HepG2 (cell line): Measurements from ENCODE around the gene PANK1. TPM values are rescaled to one million over a fixed set of nuclear protein-coding genes. Genes with fewer than 3 reads are reported as not detected.

Experiments
- ATAC-seq: fragments of 200-7000 bp; cut with Tn5 transposase; 3 replicates; pipeline ENCODE4 v1.9.1; 2020; ENCODE audit warnings: mild to moderate bottlenecking, moderate library complexity
- BruUV-seq: library from RNA; stranded (reverse); fragments of 400-500 nt; replicated peaks from 2 replicates; lab custom pipeline; 2021; lab: Mats Ljungman, UMichigan
- CTCF ChIA-PET: fragments of 300-600 bp; formaldehyde crosslinking; extraction: SDS; loops from one replicate; lab custom pipeline; 2021; ENCODE audit warnings: low total read pairs, inconsistent platforms, low intra/inter-chr PET ratio; lab: Yijun Ruan, JAX
- POLR2A ChIA-PET: fragments of 350-600 bp; sonication (Branson Sonifier 250); formaldehyde crosslinking; loops from one replicate; lab custom pipeline; 2020; ENCODE audit warnings: antibody characterized with exemption, inconsistent platforms; lab: Yijun Ruan, JAX
- DNase-seq: peaks from one replicate; pipeline ENCODE4 v3.0.0-alpha.2; 2015; ENCODE audit warnings: low spot score
- FAIRE-seq: peaks from 3 replicates; lab custom pipeline; 2011; peaks lifted over from hg19 to GRCh38; lab: Jason Lieb, UNC
- H2AFZ ChIP-seq: one replicate; pipeline ENCODE4 v1.6.1; 2011; ENCODE audit warnings: low read length, inconsistent platforms
- H3K27ac ChIP-seq: fragments of 300-600 bp; 3 replicates; pipeline ENCODE4 v1.8.0; 2011; ENCODE audit warnings: mixed run types, mild to moderate bottlenecking, mixed read lengths, low read length, inconsistent platforms; ENCODE audit not compliant: insufficient read depth; ENCODE audit errors: extremely low read length
- H3K27me3 ChIP-seq, 2 experiments: fragments of 200-600 bp in 1 of 2; 2 replicates in 1 of 2; 3 replicates in 1 of 2; pipeline versions ENCODE4 v1.6.0 to v1.8.0; 2011; ENCODE audit warnings: low read length in 2 of 2, mild to moderate bottlenecking in 2 of 2, moderate library complexity in 2 of 2, inconsistent platforms in 1 of 2; ENCODE audit not compliant: insufficient read depth in 2 of 2, control insufficient read depth in 1 of 2
- H3K36me3 ChIP-seq, 2 experiments: fragments of 200-600 bp in 1 of 2; replicated peaks in 1 of 2; 2 replicates in 1 of 2; 3 replicates in 1 of 2; pipeline versions ENCODE4 v1.5.1 to v1.8.0; 2011; ENCODE audit warnings: low read length in 2 of 2, inconsistent platforms in 1 of 2; ENCODE audit not compliant: insufficient read depth in 2 of 2, control insufficient read depth in 1 of 2
- H3K4me1 ChIP-seq: 2 replicates; pipeline ENCODE4 v1.5.1; 2012; ENCODE audit warnings: low read length, inconsistent platforms; ENCODE audit not compliant: insufficient read depth
- H3K4me2 ChIP-seq: 2 replicates; pipeline ENCODE4 v1.6.0; 2011; ENCODE audit warnings: low read depth, low read length, inconsistent platforms
- H3K4me3 ChIP-seq, 3 experiments: fragments of 200-600 bp in 1 of 3; sonication (generic), shearing (Covaris generic) in 1 of 3; replicated peaks in 1 of 3; 2 replicates each; pipeline ENCODE4 v1.5.1; 2011 to 2016; ENCODE audit warnings: low read length in 3 of 3, inconsistent platforms in 2 of 3, low read depth in 2 of 3, mild to moderate bottlenecking in 2 of 3, control low read depth in 1 of 3, mixed read lengths in 1 of 3; ENCODE audit not compliant: insufficient read depth in 1 of 3
- H3K79me2 ChIP-seq: one replicate; pipeline ENCODE4 v1.6.1; 2011; ENCODE audit warnings: low read length, inconsistent platforms; ENCODE audit not compliant: insufficient read depth
- H3K9ac ChIP-seq: 2 replicates; pipeline ENCODE4 v1.6.0; 2011; ENCODE audit warnings: mild to moderate bottlenecking, low read depth, low read length, inconsistent platforms; ENCODE audit not compliant: insufficient read depth
- H3K9me3 ChIP-seq: 2 replicates; pipeline ENCODE4 v1.5.1; 2012; ENCODE audit warnings: mild to moderate bottlenecking, low read length
- H4K20me1 ChIP-seq: 2 replicates; pipeline ENCODE4 v1.6.0; 2011; ENCODE audit warnings: inconsistent platforms, mild to moderate bottlenecking, low read length, moderate library complexity; ENCODE audit not compliant: insufficient read depth
- GTF2F1 ChIP-seq: fragments of 150-350 bp; IDR thresholded peaks from 2 replicates; pipeline ENCODE4 v1.6.1; 2014; ENCODE audit warnings: low read length
- KAT7 ChIP-seq: IDR thresholded peaks from 2 replicates; pipeline ENCODE4 v1.6.1; 2018; ENCODE audit warnings: borderline replicate concordance, missing compliant biosample characterization
- MAFG ChIP-seq: sonication (generic); formaldehyde crosslinking; IDR thresholded peaks from 2 replicates; pipeline ENCODE4 v1.5.1; 2020; ENCODE audit warnings: mild to moderate bottlenecking, missing genetic modification reagents
- NCOA1 ChIP-seq: sonication (generic); formaldehyde crosslinking; IDR thresholded peaks from 2 replicates; pipeline ENCODE4 v1.9.0; 2021; ENCODE audit warnings: missing genetic modification reagents
- PHF5A ChIP-seq: IDR thresholded peaks from one replicate; pipeline ENCODE4 v1.6.1; 2018; ENCODE audit warnings: low read depth, missing genetic modification reagents; ENCODE audit not compliant: unreplicated experiment
- POGZ ChIP-seq: sonication (generic); formaldehyde crosslinking; IDR thresholded peaks from 2 replicates; pipeline ENCODE4 v1.4.0; 2020; ENCODE audit warnings: mild to moderate bottlenecking, missing genetic modification reagents
- POLR2A ChIP-seq, 2 experiments: IDR thresholded peaks; 2 replicates each; pipeline ENCODE4 v1.6.1; 2011; ENCODE audit warnings: low read depth in 2 of 2, low read length in 2 of 2, mild to moderate bottlenecking in 1 of 2, moderate library complexity in 1 of 2; ENCODE audit not compliant: insufficient read depth in 1 of 2
- RAD51 ChIP-seq: fragments of 450-650 bp; IDR thresholded peaks from 2 replicates; pipeline ENCODE4 v1.6.1; 2016; ENCODE audit warnings: borderline replicate concordance
- SP4 ChIP-seq: sonication (generic); formaldehyde crosslinking; IDR thresholded peaks from 2 replicates; pipeline ENCODE4 v1.8.1; 2023; ENCODE audit warnings: mild to moderate bottlenecking, missing genetic modification reagents
- SP5 ChIP-seq: IDR thresholded peaks from 2 replicates; pipeline ENCODE4 v1.6.1; 2016; ENCODE audit warnings: low read depth, borderline replicate concordance
- YY1 ChIP-seq: IDR thresholded peaks from 2 replicates; pipeline ENCODE4 v1.6.1; 2011; ENCODE audit warnings: low read length, low read depth, moderate library complexity, mild to moderate bottlenecking; ENCODE audit not compliant: insufficient read depth, insufficient replicate concordance
- ZNF337 ChIP-seq: sonication (generic); formaldehyde crosslinking; IDR thresholded peaks from 2 replicates; pipeline ENCODE4 v1.5.1; 2020; ENCODE audit warnings: missing genetic modification reagents, low read depth, mild to moderate bottlenecking, borderline replicate concordance
- WGBS: methylation state at CpG from one replicate; pipeline ENCODE4 v1.1.6; 2017; ENCODE audit warnings: low lambda C conversion rate; 5-methylcytosine and 5-hydroxymethylcytosine counted together
- in situ Hi-C: cut with HindIII; loops from 2 replicates; pipeline ENCODE4 v1.10.0; 2017; ENCODE audit warnings: low pct_unique_long_range_greater_than_20kb; ENCODE audit not compliant: extremely low pct_ligation_motif_present
- intact Hi-C: fragments of 100-400 bp; cut with micrococcal nuclease; formaldehyde crosslinking; loops from one replicate; pipeline ENCODE4 v1.10.0; 2022; ENCODE audit not compliant: unreplicated experiment
- polyA plus RNA-seq, 8 experiments: library from polyadenylated mRNA; depleted of rRNA in 3 of 8; stranded (reverse) in 7 of 8; unstranded in 1 of 8; fragments of >200 nt; fragmentation: Illumina TruSeq in 4 of 8; extraction: Trizol in 4 of 8; gene quantifications; 2 replicates each; pipeline versions ENCODE4 v1.2.1 to v1.2.3, GENCODE V29; 2011 to 2016; ENCODE audit warnings: low read depth in 4 of 8, missing spikeins in 1 of 8, mixed read lengths in 1 of 8; ENCODE audit not compliant: insufficient read depth in 1 of 8
- total RNA-seq, 5 experiments: library from RNA; depleted of rRNA; stranded (reverse); fragments of >200 nt; fragmentation: Illumina TruSeq; extraction: Trizol; gene quantifications; 2 replicates each; pipeline ENCODE4 v1.2.3, GENCODE V29; 2016; ENCODE audit warnings: low read depth in 1 of 5
- TF ChIP-seq, protein P1 (sequence below): sonication (generic); formaldehyde crosslinking; IDR thresholded peaks from 2 replicates; pipeline ENCODE4 v1.8.0; 2022; ENCODE audit warnings: mild to moderate bottlenecking, missing genetic modification reagents, borderline replicate concordance
- TF ChIP-seq, protein P2 (sequence below): sonication (generic); formaldehyde crosslinking; IDR thresholded peaks from 2 replicates; pipeline ENCODE4 v1.4.0; 2020; ENCODE audit warnings: missing genetic modification reagents
- TF ChIP-seq, protein P3 (sequence below): sonication (generic); formaldehyde crosslinking; IDR thresholded peaks from 2 replicates; pipeline ENCODE4 v1.5.0; 2020; ENCODE audit warnings: mild to moderate bottlenecking, missing genetic modification reagents
- TF ChIP-seq, protein P4 (sequence below): sonication (generic); formaldehyde crosslinking; IDR thresholded peaks from 2 replicates; pipeline ENCODE4 v1.8.0; 2022; ENCODE audit warnings: mild to moderate bottlenecking, missing genetic modification reagents, moderate library complexity
- TF ChIP-seq, protein P5 (sequence below): IDR thresholded peaks from 2 replicates; pipeline ENCODE4 v1.6.1; 2016; ENCODE audit warnings: control low read depth

Gene PANK1
- total and polyA plus RNA-seq, 2 of the 13 experiments (the other 11 are each of a cell fraction or from before 2014, with no cell fraction given) = 18.2 to 33.3 TPM

DNA sequence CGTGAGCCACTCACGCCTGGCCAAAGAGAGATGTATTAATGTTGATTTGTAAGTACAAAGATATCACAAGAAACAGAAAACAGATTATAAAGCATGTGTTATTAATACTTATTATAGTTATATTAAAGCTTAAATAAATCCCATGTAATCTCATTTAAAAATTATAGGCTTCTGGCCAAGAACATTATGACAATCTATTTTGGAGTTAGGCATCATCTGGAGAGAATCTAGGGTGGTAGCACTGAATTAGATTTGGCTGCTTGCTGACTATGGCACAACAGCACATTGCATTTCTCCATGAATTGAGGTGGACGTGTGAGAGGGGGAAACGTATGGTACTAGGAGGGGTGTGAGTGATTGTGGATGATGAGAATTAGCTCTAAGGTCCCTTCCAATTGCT is 92.8 kb downstream of the PANK1 start:
- ChIA-PET CTCF (no interaction called here), POLR2A (no interaction called here)
- intact Hi-C loops (loop anchor here (10.0 kb wide), 1 partner anchor 527 kb away; no protein-coding TSS in a partner anchor), in situ Hi-C loops (no loop called here)
- Histone ChIP-seq H3K9ac (no peak overlapping the region), H3K9me3 (no peaks in the 10 kb centered on the region), H3K79me2 (no peaks in the 10 kb centered on the region), H3K27me3 (no peaks in the 10 kb centered on the region), H2AFZ (no peak overlapping the region), H4K20me1 (no peaks in the 10 kb centered on the region), H3K4me2 (no peak overlapping the region), H3K36me3 (no peaks in the 10 kb centered on the region), H3K4me3 (no peak overlapping the region), H3K4me1 (peaks cover 9% of the 10 kb centered on the region; the same call in 1 of the 2 replicates), H3K27ac (no peak overlapping the region)
- DNase-seq = no peak
- WGBS = 37% methylated on average over 4 of the region's 4 CpGs
- BruUV-seq = no TSS peak
- no peak for FAIRE-seq
- no peak for ATAC-seq
- TF ChIP-seq NCOA1 (no peak), POGZ (CRISPR knock-in tag) (no peak), KAT7 (CRISPR knock-in tag) (no peak), GTF2F1 (no peak), ZNF337 (CRISPR knock-in tag) (no peak), PHF5A (CRISPR knock-in tag) (no peak), POLR2A (IDR thresholded peaks at IDR 0.05; ENCODE audit: insufficient read depth in 1 of 2, low read depth in 2 of 2, low read length in 2 of 2) (no peak), RAD51 (no peak), YY1 (no peak), MAFG (CRISPR knock-in tag) (no peak), SP5 (CRISPR knock-in tag) (no peak), SP4 (CRISPR knock-in tag) (no peak)
- TF ChIP-seq, protein P1, sequence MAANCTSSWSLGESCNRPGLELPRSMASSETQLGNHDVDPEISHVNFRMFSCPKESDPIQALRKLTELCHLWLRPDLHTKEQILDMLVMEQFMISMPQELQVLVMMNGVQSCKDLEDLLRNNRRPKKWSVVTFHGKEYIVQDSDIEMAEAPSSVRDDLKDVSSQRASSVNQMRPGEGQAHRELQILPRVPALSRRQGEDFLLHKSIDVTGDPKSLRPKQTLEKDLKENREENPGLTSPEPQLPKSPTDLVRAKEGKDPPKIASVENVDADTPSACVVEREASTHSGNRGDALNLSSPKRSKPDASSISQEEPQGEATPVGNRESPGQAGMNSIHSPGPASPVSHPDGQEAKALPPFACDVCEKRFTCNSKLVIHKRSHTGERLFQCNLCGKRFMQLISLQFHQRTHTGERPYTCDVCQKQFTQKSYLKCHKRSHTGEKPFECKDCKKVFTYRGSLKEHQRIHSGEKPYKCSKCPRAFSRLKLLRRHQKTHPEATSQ (CRISPR knock-in tag) = no peak
- TF ChIP-seq, protein P2, sequence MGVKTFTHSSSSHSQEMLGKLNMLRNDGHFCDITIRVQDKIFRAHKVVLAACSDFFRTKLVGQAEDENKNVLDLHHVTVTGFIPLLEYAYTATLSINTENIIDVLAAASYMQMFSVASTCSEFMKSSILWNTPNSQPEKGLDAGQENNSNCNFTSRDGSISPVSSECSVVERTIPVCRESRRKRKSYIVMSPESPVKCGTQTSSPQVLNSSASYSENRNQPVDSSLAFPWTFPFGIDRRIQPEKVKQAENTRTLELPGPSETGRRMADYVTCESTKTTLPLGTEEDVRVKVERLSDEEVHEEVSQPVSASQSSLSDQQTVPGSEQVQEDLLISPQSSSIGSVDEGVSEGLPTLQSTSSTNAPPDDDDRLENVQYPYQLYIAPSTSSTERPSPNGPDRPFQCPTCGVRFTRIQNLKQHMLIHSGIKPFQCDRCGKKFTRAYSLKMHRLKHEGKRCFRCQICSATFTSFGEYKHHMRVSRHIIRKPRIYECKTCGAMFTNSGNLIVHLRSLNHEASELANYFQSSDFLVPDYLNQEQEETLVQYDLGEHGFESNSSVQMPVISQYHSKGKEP (CRISPR knock-in tag) = no peak
- TF ChIP-seq, protein P3, sequence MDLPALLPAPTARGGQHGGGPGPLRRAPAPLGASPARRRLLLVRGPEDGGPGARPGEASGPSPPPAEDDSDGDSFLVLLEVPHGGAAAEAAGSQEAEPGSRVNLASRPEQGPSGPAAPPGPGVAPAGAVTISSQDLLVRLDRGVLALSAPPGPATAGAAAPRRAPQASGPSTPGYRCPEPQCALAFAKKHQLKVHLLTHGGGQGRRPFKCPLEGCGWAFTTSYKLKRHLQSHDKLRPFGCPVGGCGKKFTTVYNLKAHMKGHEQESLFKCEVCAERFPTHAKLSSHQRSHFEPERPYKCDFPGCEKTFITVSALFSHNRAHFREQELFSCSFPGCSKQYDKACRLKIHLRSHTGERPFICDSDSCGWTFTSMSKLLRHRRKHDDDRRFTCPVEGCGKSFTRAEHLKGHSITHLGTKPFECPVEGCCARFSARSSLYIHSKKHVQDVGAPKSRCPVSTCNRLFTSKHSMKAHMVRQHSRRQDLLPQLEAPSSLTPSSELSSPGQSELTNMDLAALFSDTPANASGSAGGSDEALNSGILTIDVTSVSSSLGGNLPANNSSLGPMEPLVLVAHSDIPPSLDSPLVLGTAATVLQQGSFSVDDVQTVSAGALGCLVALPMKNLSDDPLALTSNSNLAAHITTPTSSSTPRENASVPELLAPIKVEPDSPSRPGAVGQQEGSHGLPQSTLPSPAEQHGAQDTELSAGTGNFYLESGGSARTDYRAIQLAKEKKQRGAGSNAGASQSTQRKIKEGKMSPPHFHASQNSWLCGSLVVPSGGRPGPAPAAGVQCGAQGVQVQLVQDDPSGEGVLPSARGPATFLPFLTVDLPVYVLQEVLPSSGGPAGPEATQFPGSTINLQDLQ (CRISPR knock-in tag) = no peak
- TF ChIP-seq, protein P4, sequence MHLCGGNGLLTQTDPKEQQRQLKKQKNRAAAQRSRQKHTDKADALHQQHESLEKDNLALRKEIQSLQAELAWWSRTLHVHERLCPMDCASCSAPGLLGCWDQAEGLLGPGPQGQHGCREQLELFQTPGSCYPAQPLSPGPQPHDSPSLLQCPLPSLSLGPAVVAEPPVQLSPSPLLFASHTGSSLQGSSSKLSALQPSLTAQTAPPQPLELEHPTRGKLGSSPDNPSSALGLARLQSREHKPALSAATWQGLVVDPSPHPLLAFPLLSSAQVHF (CRISPR knock-in tag) = no peak
- TF ChIP-seq, protein P5, sequence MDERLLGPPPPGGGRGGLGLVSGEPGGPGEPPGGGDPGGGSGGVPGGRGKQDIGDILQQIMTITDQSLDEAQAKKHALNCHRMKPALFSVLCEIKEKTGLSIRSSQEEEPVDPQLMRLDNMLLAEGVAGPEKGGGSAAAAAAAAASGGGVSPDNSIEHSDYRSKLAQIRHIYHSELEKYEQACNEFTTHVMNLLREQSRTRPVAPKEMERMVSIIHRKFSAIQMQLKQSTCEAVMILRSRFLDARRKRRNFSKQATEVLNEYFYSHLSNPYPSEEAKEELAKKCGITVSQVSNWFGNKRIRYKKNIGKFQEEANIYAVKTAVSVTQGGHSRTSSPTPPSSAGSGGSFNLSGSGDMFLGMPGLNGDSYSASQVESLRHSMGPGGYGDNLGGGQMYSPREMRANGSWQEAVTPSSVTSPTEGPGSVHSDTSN (CRISPR knock-in tag) = no peak
